Measurements from ENCODE around the gene SGPP2. TPM values are rescaled to one million over a fixed set of nuclear protein-coding genes. Genes with fewer than 3 reads are reported as not detected.

SGPP2 gene
- total RNA-seq, 2 experiments from 2014 or later = 2.8 to 3.0 TPM

- POLR2A ChIA-PET = no interaction called here
- no peaks in the 10 kb centered on the region for H3K9me3 Mint-ChIP-seq
- no peak overlapping the region for H3K27ac Mint-ChIP-seq
- H3K36me3 Mint-ChIP-seq (ENCODE audit: low read depth) = no peaks in the 10 kb centered on the region
- H3K4me1 Mint-ChIP-seq (ENCODE audit: low read depth) = no peaks in the 10 kb centered on the region
- ATAC-seq (no peak), DNase-seq (no peak)
- CTCF ChIA-PET = no interaction called here
- no peak overlapping the region for H3K4me3 Mint-ChIP-seq
- intact Hi-C loops (cut with micrococcal nuclease) = no loop called here
- peaks cover 3% of the 10 kb centered on the region for H3K27me3 Mint-ChIP-seq
- no peak for TF ChIP-seq CTCF (IDR thresholded peaks at IDR 0.05)
These were observed 25.7 kb downstream of the SGPP2 start for GRCh38 chr2:222450021-222450420.

- no peak overlapping the region for H3K4me3 Mint-ChIP-seq
- ATAC-seq = peak; percentile 64
- no peaks in the 10 kb centered on the region for H3K9me3 Mint-ChIP-seq
- ChIA-PET CTCF (no interaction called here), POLR2A (interaction anchor here (0.6 kb wide), 1 partner anchor 70 kb away, joined by 4 read pairs; no protein-coding TSS in a partner anchor)
- intact Hi-C loops (cut with micrococcal nuclease) = no loop called here
- peaks cover 5% of the 10 kb centered on the region for H3K27me3 Mint-ChIP-seq
- H3K4me1 Mint-ChIP-seq (ENCODE audit: low read depth) = no peaks in the 10 kb centered on the region
- H3K36me3 Mint-ChIP-seq (ENCODE audit: low read depth) = no peaks in the 10 kb centered on the region
- no peak overlapping the region for H3K27ac Mint-ChIP-seq
- DNase-seq = no peak
- TF ChIP-seq CTCF (IDR thresholded peaks at IDR 0.05) = no peak
These were observed 26.9 kb downstream of the SGPP2 start for GRCh38 chr2:222451224-222451674.

- no peak for ATAC-seq
- Mint-ChIP-seq H3K36me3 (ENCODE audit: low read depth) (no peaks in the 10 kb centered on the region), H3K27me3 (peaks cover 5% of the 10 kb centered on the region), H3K9me3 (no peaks in the 10 kb centered on the region), H3K27ac (no peak overlapping the region), H3K4me1 (ENCODE audit: low read depth) (no peaks in the 10 kb centered on the region), H3K4me3 (no peak overlapping the region)
- ChIA-PET POLR2A (no interaction called here), CTCF (no interaction called here)
- TF ChIP-seq CTCF (IDR thresholded peaks at IDR 0.05) = no peak
- intact Hi-C loops (cut with micrococcal nuclease) = no loop called here
- DNase-seq = no peak
These were observed 28.1 kb downstream of the SGPP2 start for GRCh38 chr2:222452422-222452950.

GRCh38 chr2:222456479-222457077, 32.2 kb downstream of the SGPP2 start:
- no peak overlapping the region for H3K27ac Mint-ChIP-seq
- no peaks in the 10 kb centered on the region for H3K4me1 Mint-ChIP-seq (ENCODE audit: low read depth)
- no peak for ATAC-seq
- H3K36me3 Mint-ChIP-seq (ENCODE audit: low read depth) = no peaks in the 10 kb centered on the region
- no peak for TF ChIP-seq CTCF (IDR thresholded peaks at IDR 0.05)
- no peak for DNase-seq
- H3K4me3 Mint-ChIP-seq = no peak overlapping the region
- POLR2A ChIA-PET = no interaction called here
- peaks cover 4% of the 10 kb centered on the region for H3K27me3 Mint-ChIP-seq
- CTCF ChIA-PET = no interaction called here
- H3K9me3 Mint-ChIP-seq = no peaks in the 10 kb centered on the region
- intact Hi-C loops (cut with micrococcal nuclease) = no loop called here

GRCh38 chr2:222459983-222460382, 35.6 kb downstream of the SGPP2 start:
- no peak for TF ChIP-seq CTCF (IDR thresholded peaks at IDR 0.05)
- CTCF ChIA-PET = no interaction called here
- Mint-ChIP-seq H3K4me1 (ENCODE audit: low read depth) (no peaks in the 10 kb centered on the region), H3K36me3 (ENCODE audit: low read depth) (no peaks in the 10 kb centered on the region), H3K27ac (no peak overlapping the region), H3K27me3 (peaks cover 4% of the 10 kb centered on the region), H3K4me3 (no peak overlapping the region), H3K9me3 (no peaks in the 10 kb centered on the region)
- intact Hi-C loops (cut with micrococcal nuclease) = no loop called here
- ATAC-seq (no peak), DNase-seq (no peak)
- POLR2A ChIA-PET = no interaction called here
